Keratinocyte (primary cell): Measurements from ENCODE around the gene ZNF839. TPM values are rescaled to one million over a fixed set of nuclear protein-coding genes. Genes with fewer than 3 reads are reported as not detected.

Experiments
- DNase-seq: peaks from one replicate; pipeline ENCODE4 v3.0.0-alpha.2; 2011; ENCODE audit warnings: low read depth, missing footprints, low spot score
- FAIRE-seq: peaks from 2 replicates; lab custom pipeline; 2011; peaks lifted over from hg19 to GRCh38; lab: Jason Lieb, UNC
- H2AFZ ChIP-seq: 2 replicates; pipeline ENCODE4 v1.6.0; 2012; ENCODE audit warnings: low read length, control low read depth, inconsistent platforms; ENCODE audit not compliant: control insufficient read depth
- H3K27ac ChIP-seq: 2 replicates; pipeline ENCODE4 v1.5.1; 2011; ENCODE audit warnings: low read length; ENCODE audit not compliant: control insufficient read depth, insufficient read depth
- H3K27me3 ChIP-seq: 3 replicates; pipeline ENCODE4 v1.6.0; 2011; ENCODE audit warnings: low read length; ENCODE audit not compliant: control insufficient read depth, insufficient read depth; ENCODE audit errors: extremely low read depth
- H3K36me3 ChIP-seq, 2 experiments: 2 replicates in 1 of 2; 3 replicates in 1 of 2; pipeline ENCODE4 v1.5.1; 2011; ENCODE audit warnings: low read length in 2 of 2, mild to moderate bottlenecking in 1 of 2; ENCODE audit not compliant: control insufficient read depth in 2 of 2, insufficient read depth in 2 of 2; ENCODE audit errors: extremely low read depth in 1 of 2
- H3K4me1 ChIP-seq: 3 replicates; pipeline ENCODE4 v1.5.1; 2011; ENCODE audit warnings: low read length; ENCODE audit not compliant: control insufficient read depth, insufficient read depth; ENCODE audit errors: extremely low read depth
- H3K4me2 ChIP-seq: 3 replicates; pipeline ENCODE4 v1.6.0; 2011; ENCODE audit warnings: low read depth, low read length; ENCODE audit not compliant: control insufficient read depth, insufficient read depth; ENCODE audit errors: extremely low read depth
- H3K4me3 ChIP-seq, 3 experiments: fragments of 200-600 bp in 1 of 3; sonication (generic) in 1 of 3; 2 replicates in 2 of 3; 3 replicates in 1 of 3; pipeline ENCODE4 v1.5.1; 2011 to 2016; ENCODE audit warnings: low read length in 3 of 3, mild to moderate bottlenecking in 3 of 3, control low read depth in 2 of 3, inconsistent platforms in 1 of 3, low read depth in 1 of 3, mixed read lengths in 1 of 3, mixed run types in 1 of 3, moderate library complexity in 1 of 3; ENCODE audit not compliant: control insufficient read depth in 2 of 3, insufficient read depth in 2 of 3; ENCODE audit errors: extremely low read depth in 1 of 3
- H3K79me2 ChIP-seq: 2 replicates; pipeline ENCODE4 v1.6.0; 2012; ENCODE audit warnings: low read length; ENCODE audit not compliant: control insufficient read depth, insufficient read depth
- H3K9ac ChIP-seq: 3 replicates; pipeline ENCODE4 v1.6.0; 2011; ENCODE audit warnings: low read length; ENCODE audit not compliant: control insufficient read depth, insufficient read depth; ENCODE audit errors: extremely low read depth
- H3K9me1 ChIP-seq: 3 replicates; pipeline ENCODE4 v1.6.0; 2011; ENCODE audit warnings: low read length; ENCODE audit not compliant: control insufficient read depth, insufficient read depth; ENCODE audit errors: extremely low read depth
- H3K9me3 ChIP-seq: 2 replicates; pipeline ENCODE4 v1.5.1; 2012; ENCODE audit warnings: low read depth, low read length; ENCODE audit not compliant: control insufficient read depth
- H4K20me1 ChIP-seq: 3 replicates; pipeline ENCODE4 v1.6.0; 2011; ENCODE audit warnings: low read length; ENCODE audit not compliant: control insufficient read depth, insufficient read depth; ENCODE audit errors: extremely low read depth
- CTCF ChIP-seq, 3 experiments: IDR thresholded peaks in 1 of 3; conservative IDR thresholded peaks in 1 of 3; optimal IDR thresholded peaks in 1 of 3; 2 replicates in 2 of 3; 3 replicates in 1 of 3; pipeline versions ENCODE3 to v1.5.1; 2011; ENCODE audit warnings: low read length in 3 of 3, mild to moderate bottlenecking in 3 of 3, moderate library complexity in 2 of 3, control low read depth in 1 of 3, inconsistent platforms in 1 of 3; ENCODE audit not compliant: insufficient read depth in 2 of 3; ENCODE audit errors: extremely low read depth in 1 of 3
- EZH2 ChIP-seq: IDR thresholded peaks from one replicate; pipeline ENCODE4 v1.6.1; 2012; ENCODE audit warnings: inconsistent platforms, mild to moderate bottlenecking, low read length, moderate library complexity
- dilution Hi-C: fragments of 300-500 bp; cut with MboI; formaldehyde crosslinking; loops from one replicate; pipeline ENCODE4 v1.7.0; 2020; ENCODE audit warnings: low sequenced_read_pairs; ENCODE audit not compliant: extremely low pct_ligation_motif_present
- polyA plus RNA-seq, 5 experiments: library from polyadenylated mRNA; depleted of rRNA in 3 of 5; stranded (reverse) in 3 of 5; stranded (forward) in 1 of 5; unstranded in 1 of 5; fragments of >200 nt; gene quantifications; 1 replicate in 1 of 5; 2 replicates in 3 of 5; 3 replicates in 1 of 5; pipeline versions ENCODE4 v1.2.1 to v1.2.3, GENCODE V29; 2011 to 2012; ENCODE audit warnings: missing spikeins in 2 of 5, low read depth in 1 of 5, low replicate concordance in 1 of 5

Gene ZNF839
- polyA plus RNA-seq, 1 donor (not counting 4 experiments of a cell fraction or from before 2014, with no cell fraction given), result 11.0 TPM

- H3K4me2 ChIP-seq, result no peak overlapping the region
- H4K20me1 ChIP-seq, result no peaks in the 10 kb centered on the region
- H3K36me3 ChIP-seq, result peaks cover 8 to 12% of the 10 kb centered on the region in 2 experiments
- H3K27me3 ChIP-seq, result no peaks in the 10 kb centered on the region
- no peaks in the 10 kb centered on the region for H3K4me1 ChIP-seq
- TF ChIP-seq CTCF (optimal IDR thresholded peaks at IDR 0.05 in 1 of 3, IDR thresholded peaks at IDR 0.05 in 1 of 3, conservative IDR thresholded peaks at IDR 0.05 in 1 of 3; ENCODE audit: extremely low read depth in 1 of 3, insufficient read depth in 2 of 3, low read length in 3 of 3) (no peak), EZH2 (no peak)
- FAIRE-seq, result no peak
- no peak overlapping the region for H3K4me3 ChIP-seq
- DNase-seq, result no peak
- no peaks in the 10 kb centered on the region for H3K9me3 ChIP-seq
- H3K9ac ChIP-seq, result no peak overlapping the region
- H3K27ac ChIP-seq, result no peak overlapping the region
- no peak overlapping the region for H2AFZ ChIP-seq
- H3K79me2 ChIP-seq, result no peaks in the 10 kb centered on the region
- no peaks in the 10 kb centered on the region for H3K9me1 ChIP-seq
- dilution Hi-C loops, result no loop called here
These were observed 19.2 kb downstream of the ZNF839 start for GRCh38 chr14:102338724-102339123.

- Histone ChIP-seq H3K4me3 (no peak overlapping the region), H3K27ac (no peak overlapping the region), H3K4me1 (no peaks in the 10 kb centered on the region), H4K20me1 (no peaks in the 10 kb centered on the region), H3K9me1 (no peaks in the 10 kb centered on the region), H3K9ac (no peak overlapping the region), H2AFZ (no peak overlapping the region), H3K9me3 (no peaks in the 10 kb centered on the region), H3K36me3 (peaks cover 11 to 15% of the 10 kb centered on the region in 2 experiments), H3K4me2 (no peak overlapping the region), H3K27me3 (no peaks in the 10 kb centered on the region), H3K79me2 (no peaks in the 10 kb centered on the region)
- FAIRE-seq, result no peak
- TF ChIP-seq CTCF (optimal IDR thresholded peaks at IDR 0.05 in 1 of 3, IDR thresholded peaks at IDR 0.05 in 1 of 3, conservative IDR thresholded peaks at IDR 0.05 in 1 of 3; ENCODE audit: extremely low read depth in 1 of 3, insufficient read depth in 2 of 3, low read length in 3 of 3), result no peak
- no peak for TF ChIP-seq EZH2
- no peak for DNase-seq
- dilution Hi-C loops, result no loop called here
These were observed 22.0 kb downstream of the ZNF839 start for GRCh38 chr14:102341566-102341965.
